DLD1 (cell line): ENCODE data around the gene FNDC5.

Experiments
- in situ Hi-C: cut with HindIII; loops from 2 replicates; pipeline ENCODE4 v1.10.0; 2017; ENCODE audit warnings: low sequenced_read_pairs

FNDC5 gene

DNA sequence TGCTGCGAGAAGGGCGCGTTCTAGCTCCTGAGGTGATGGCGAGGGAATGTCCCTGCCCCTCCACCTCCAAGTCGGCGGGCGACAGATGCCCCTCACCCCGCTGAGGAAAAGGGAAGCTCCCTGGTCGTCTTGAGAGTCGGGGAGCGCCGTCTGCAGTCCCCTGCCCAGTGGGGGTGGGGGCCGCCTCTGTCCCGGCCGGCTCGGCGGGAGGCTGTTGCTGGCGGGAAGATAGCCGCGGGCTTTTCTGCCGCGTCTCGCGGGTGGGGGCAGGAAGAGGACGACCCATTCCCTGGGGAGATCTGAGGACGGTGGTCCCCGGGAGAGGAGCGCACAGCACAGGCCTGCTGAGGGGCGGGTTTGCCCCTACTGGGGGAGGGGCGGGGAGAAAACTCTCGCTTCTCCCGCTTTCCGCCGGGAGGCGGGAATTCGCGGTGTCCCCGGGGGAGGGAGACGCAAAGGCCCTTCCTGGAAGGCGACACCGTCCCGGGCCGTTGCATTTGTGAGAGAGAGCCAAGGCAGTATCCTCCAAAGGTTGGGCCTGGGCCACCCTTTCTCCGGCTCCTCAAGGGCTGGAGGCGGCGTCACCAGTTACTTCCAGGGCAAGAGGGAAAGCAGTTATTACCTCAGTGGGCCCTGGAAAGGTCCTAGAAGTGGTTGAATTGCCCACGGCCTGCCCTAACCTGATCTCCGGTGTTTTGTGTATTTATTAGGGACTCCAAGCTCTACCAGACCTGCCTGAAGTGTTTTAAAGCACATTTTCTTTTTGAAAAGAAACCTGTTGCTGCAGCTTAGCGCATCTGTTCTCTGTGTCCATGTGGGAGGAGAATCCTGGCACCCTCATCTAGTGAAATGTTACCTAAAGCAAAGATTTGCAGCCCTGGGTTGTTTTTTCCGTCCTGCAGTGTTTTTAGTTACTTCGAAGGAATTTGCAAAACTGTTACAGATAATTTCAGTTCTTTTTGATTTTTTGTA lies 52.6 kb downstream of the FNDC5 start:
- in situ Hi-C loops: no loop called here

- in situ Hi-C loops: no loop called here
Measured at GRCh38 chr1:32817159-32817814, 53.4 kb downstream of the FNDC5 start, which contains the start of the genes S100PBP and YARS1. TSS of gene S100PBP (plus strand) at chr1:32817653. CDS start at chr1:32826100, 8,447 bp downstream. TSS of gene YARS1 (minus strand) at chr1:32817358. CDS start at chr1:32817244, 114 bp downstream.

GRCh38 chr1:32816676-32817158 lies 54.0 kb downstream of the FNDC5 start:
- in situ Hi-C loops: no loop called here

DNA sequence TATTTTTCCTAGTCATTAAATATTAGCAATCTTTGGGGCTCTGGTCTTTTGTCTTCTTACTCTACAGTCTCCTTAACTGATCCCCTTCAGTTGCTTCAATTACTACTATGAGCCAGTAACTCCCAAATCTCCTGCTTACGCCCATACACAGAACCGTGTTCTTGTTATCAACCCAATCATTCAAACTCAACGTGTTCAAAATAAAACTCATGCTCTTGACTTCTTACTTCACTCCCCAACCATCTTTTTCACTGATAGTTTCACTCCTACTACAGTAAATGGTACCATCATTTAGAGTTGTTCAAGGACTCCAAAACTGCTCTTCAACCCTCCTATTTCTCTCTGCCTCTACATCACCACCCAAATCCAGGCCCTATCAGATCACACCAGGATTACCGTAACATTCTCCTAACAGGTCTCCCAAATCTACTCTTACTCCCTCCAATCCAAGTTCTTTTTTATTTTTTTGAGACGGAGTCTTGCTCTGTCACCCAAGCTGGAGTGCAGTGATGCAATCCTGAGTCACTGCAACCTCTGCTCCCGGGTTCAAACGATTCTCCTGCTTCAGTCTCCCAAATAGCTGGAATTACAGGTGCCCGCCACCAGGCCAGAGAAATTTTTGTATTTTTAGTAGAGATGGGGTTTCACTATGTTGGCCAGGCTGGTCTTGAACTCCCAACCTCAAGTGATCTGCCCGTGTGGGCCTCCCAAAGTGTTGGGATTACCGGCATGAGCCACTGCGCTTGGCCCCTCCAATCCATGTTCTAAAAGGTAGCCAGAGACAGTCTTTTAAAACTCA lies 56.6 kb downstream of the FNDC5 start:
- in situ Hi-C loops: no loop called here
